Mucosa of descending colon (tissue), 3 donors: Measurements from ENCODE around the gene NRIP3. TPM values are rescaled to one million over a fixed set of nuclear protein-coding genes. Genes with fewer than 3 reads are reported as not detected.

Experiments used
- ATAC-seq: fragments of 200-7000 bp; cut with Tn5 transposase; one replicate; pipeline ENCODE4 v1.9.1; 2020; ENCODE audit warnings: mild to moderate bottlenecking, moderate library complexity
- DNase-seq, 3 donors: peaks; one replicate each; pipeline ENCODE4 v3.0.0-alpha.2; 2020
- H3K36me3 ChIP-seq: fragments of 200-600 bp; one replicate; pipeline ENCODE4 v1.8.0; 2021; ENCODE audit warnings: low read depth, mild to moderate bottlenecking
- H3K4me1 ChIP-seq: fragments of 200-600 bp; one replicate; pipeline ENCODE4 v1.8.0; 2021; ENCODE audit warnings: low read depth, mild to moderate bottlenecking
- H3K4me3 ChIP-seq: fragments of 200-600 bp; one replicate; pipeline ENCODE4 v1.8.0; 2021; ENCODE audit warnings: mild to moderate bottlenecking
- H3K9me3 ChIP-seq: fragments of 200-600 bp; one replicate; pipeline ENCODE4 v1.8.0; 2021; ENCODE audit warnings: mild to moderate bottlenecking
- CTCF ChIP-seq: fragments of 200-600 bp; IDR thresholded peaks from one replicate; pipeline ENCODE4 v1.8.0; 2022; ENCODE audit warnings: antibody characterized with exemption, mild to moderate bottlenecking
- intact Hi-C, 2 donors: fragments of 100-400 bp; cut with DNase I in 1 of 2; cut with micrococcal nuclease in 1 of 2; formaldehyde crosslinking; loops; one replicate each; pipeline versions ENCODE4 v1.11.0 to v1.11.1; 2022; cut with DNase I, micrococcal nuclease
- total RNA-seq, 3 donors: library from RNA; stranded (reverse); fragmentation: NEBNext Ultra II Directional in 2 of 3; extraction: Animal tissue kit (Norgen Biotek cat#: 25700) in 2 of 3; gene quantifications; one replicate each; pipeline versions ENCODE4 v1.2.1 to v1.2.4, GENCODE V29; 2021 to 2023
- donor health status: DM: no; HTN: no; CAD: no; lungs with moderate emphysema.
- donor health status: DM: no; HTN: no; CAD: no.
- donor health status: DM: no; HTN: yes; CAD: no.

NRIP3 gene
- total RNA-seq, 3 donors from 2014 or later, result 0.20 to 1.6 (median 0.63) TPM

- Histone ChIP-seq H3K36me3 (no peaks in the 10 kb centered on the region), H3K4me3 (no peak overlapping the region), H3K9me3 (no peaks in the 10 kb centered on the region), H3K4me1 (peaks cover 23% of the 10 kb centered on the region)
- DNase-seq (no peak), ATAC-seq (no peak)
- intact Hi-C loops, result no loop called here
- no peak for TF ChIP-seq CTCF
Measured at GRCh38 chr11:8961401-8961800, 42.4 kb downstream of the NRIP3 start.

- Histone ChIP-seq H3K4me1 (peaks cover 23% of the 10 kb centered on the region), H3K9me3 (no peaks in the 10 kb centered on the region), H3K36me3 (no peaks in the 10 kb centered on the region), H3K4me3 (no peak overlapping the region)
- intact Hi-C loops, result no loop called here
- peak in 1 of 3 donors; percentile 61 for DNase-seq
- peak; percentile 29 for ATAC-seq
- TF ChIP-seq CTCF, result peak; percentile 27
Measured at GRCh38 chr11:8959546-8960166, 44.1 kb downstream of the NRIP3 start.

- no peak for TF ChIP-seq CTCF
- peaks cover 11% of the 10 kb centered on the region for H3K4me1 ChIP-seq
- no peaks in the 10 kb centered on the region for H3K36me3 ChIP-seq
- intact Hi-C loops, result no loop called here
- ATAC-seq, result no peak
- DNase-seq, result no peak
- H3K4me3 ChIP-seq, result no peak overlapping the region
- no peaks in the 10 kb centered on the region for H3K9me3 ChIP-seq
Measured at GRCh38 chr11:8956860-8957259, 46.9 kb downstream of the NRIP3 start.

- H3K36me3 ChIP-seq, result no peaks in the 10 kb centered on the region
- intact Hi-C loops, result no loop called here
- ATAC-seq (no peak), DNase-seq (no peak)
- no peaks in the 10 kb centered on the region for H3K4me1 ChIP-seq
- no peak for TF ChIP-seq CTCF
- H3K4me3 ChIP-seq, result no peak overlapping the region
- no peaks in the 10 kb centered on the region for H3K9me3 ChIP-seq
Measured at GRCh38 chr11:8948886-8949285, 54.9 kb downstream of the NRIP3 start.

GRCh38 chr11:8947230-8947943 lies 56.4 kb downstream of the NRIP3 start:
- ATAC-seq (no peak), DNase-seq (no peak)
- intact Hi-C loops, result no loop called here
- no peaks in the 10 kb centered on the region for H3K36me3 ChIP-seq
- H3K4me1 ChIP-seq, result no peaks in the 10 kb centered on the region
- no peaks in the 10 kb centered on the region for H3K9me3 ChIP-seq
- no peak overlapping the region for H3K4me3 ChIP-seq
- TF ChIP-seq CTCF, result no peak
